Activated T-helper 17 cell treated with anti-CD3 and anti-CD28 coated beads, Interleukin-2, amount 50 U/mL, for 72 hours (primary cell): ENCODE measurements around the gene ACY1. TPM values are rescaled to one million over a fixed set of nuclear protein-coding genes. Genes with fewer than 3 reads are reported as not detected.
"Not testable (repeated sequence)": the region's sequence is repeated elsewhere in the genome, so short reads cannot be mapped to it uniquely, and the experiment has no call there.

Experiments used
- ATAC-seq: fragments of 150-1000 bp; cut with Tn5 transposase; replicated peaks from 2 replicates; pipeline ENCODE4 v1.10.0; 2021; ENCODE audit warnings: mild to moderate bottlenecking, moderate library complexity
- H3K27ac Mint-ChIP-seq: one replicate; pipeline ENCODE4 v1.8.0; 2022; ENCODE audit warnings: mixed read lengths
- H3K27me3 Mint-ChIP-seq: one replicate; pipeline ENCODE4 v1.8.0; 2022; ENCODE audit warnings: mixed read lengths
- H3K36me3 Mint-ChIP-seq: one replicate; pipeline ENCODE4 v1.8.0; 2022; ENCODE audit warnings: low read depth, mild to moderate bottlenecking, mixed read lengths
- H3K4me1 Mint-ChIP-seq: one replicate; pipeline ENCODE4 v1.8.0; 2022; ENCODE audit warnings: mixed read lengths
- H3K4me3 Mint-ChIP-seq: one replicate; pipeline ENCODE4 v1.8.0; 2022; ENCODE audit warnings: mild to moderate bottlenecking, mixed read lengths
- H3K9me3 Mint-ChIP-seq: one replicate; pipeline ENCODE4 v1.8.0; 2022; ENCODE audit warnings: mixed read lengths
- total RNA-seq, 2 donors: library from RNA; stranded (reverse); gene quantifications; one replicate each; pipeline ENCODE4 v1.2.3, GENCODE V29; 2022

Gene ACY1
- total RNA-seq, 2 donors from 2014 or later: 39.5 to 49.9 TPM

DNA sequence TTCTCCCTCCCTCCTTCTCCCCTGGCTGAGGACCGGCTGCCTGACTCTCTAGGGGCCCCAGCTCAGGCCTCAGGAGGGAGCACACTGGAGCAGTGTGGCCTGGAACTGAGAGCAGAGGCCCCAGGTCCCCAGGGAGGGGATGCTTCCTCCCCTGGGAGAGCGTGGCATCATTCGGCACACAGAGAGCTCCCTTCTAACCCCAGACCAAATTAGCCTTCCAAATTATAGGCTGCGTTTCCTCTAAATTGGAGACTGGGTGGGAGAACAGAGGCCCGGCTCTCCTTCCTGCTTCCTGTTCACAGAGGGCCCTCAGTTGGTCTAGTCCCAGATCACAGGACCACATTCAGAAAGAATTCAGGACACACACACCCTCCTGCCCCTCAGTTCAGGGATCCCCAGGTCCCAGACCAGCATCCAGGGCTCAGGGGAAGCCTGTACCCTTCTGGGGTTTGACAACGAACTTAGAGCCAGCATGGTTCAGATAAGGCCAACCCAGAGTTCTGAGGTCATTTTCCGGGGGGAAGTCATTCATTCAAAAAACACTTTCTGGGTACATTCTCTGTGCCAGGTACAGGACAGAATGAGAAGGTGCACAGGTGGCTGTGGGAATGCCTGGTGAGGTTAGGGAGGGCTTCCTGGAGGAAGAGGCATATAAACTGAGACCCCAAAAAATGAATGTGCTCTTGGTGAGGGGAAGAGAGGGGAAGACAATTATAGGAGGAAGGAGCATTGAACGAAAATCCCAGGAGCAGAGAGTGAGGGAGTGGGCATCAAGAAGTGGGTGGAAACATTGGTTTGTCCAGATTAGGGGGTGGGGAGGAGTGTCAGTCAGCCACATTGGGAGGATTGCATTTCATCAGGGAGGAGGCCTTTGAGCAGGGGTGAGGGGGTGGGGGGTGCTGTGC is 40.8 kb downstream of the ACY1 start:
- H3K4me3 Mint-ChIP-seq: no peak overlapping the region

DNA sequence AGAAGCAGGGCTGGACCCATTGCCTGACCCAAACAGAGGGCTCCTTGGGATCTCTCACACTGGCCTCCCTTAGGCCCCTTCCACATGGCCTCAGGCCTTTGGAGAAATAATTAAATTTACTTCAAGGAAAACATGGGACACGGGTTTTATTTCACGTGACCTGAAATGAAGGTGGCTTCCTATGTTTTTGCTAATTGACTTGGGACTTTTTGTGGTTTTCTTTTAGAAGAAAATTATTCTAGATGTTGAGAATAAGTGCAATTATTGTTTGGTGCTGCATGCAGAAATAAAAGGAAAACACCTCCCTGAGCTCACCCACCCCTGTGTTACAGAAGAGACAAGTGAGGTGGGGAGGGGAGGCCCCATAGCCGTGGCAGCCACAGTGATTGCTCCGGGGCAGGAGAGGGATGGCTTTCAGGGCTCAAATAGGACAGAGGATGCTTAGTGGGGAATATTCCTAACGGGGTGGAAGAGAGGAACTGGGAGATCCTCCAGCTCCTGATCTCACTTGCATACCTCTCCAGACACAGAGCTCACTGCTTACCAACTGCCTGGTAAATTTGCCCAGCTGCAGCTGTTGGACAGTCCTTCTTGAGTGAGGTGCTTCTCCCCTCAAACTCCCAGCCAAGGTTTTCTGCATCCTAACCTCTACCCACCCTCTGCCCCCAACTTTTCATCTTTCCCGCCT is 41.6 kb downstream of the ACY1 start:
- Mint-ChIP-seq H3K36me3 (no peaks in the 10 kb centered on the region), H3K4me1 (peaks cover 17% of the 10 kb centered on the region), H3K9me3 (no peaks in the 10 kb centered on the region), H3K4me3 (peak overlapping the region; percentile 15), H3K27me3 (no peaks in the 10 kb centered on the region), H3K27ac (peak overlapping the region; percentile 23)
- no peak for ATAC-seq

More for the DNA sequence above, 40.8 kb downstream of the ACY1 start:
- ATAC-seq: no peak
- no peaks in the 10 kb centered on the region for H3K27me3 Mint-ChIP-seq
- peaks cover 17% of the 10 kb centered on the region for H3K4me1 Mint-ChIP-seq
- H3K9me3 Mint-ChIP-seq: no peaks in the 10 kb centered on the region
- no peaks in the 10 kb centered on the region for H3K36me3 Mint-ChIP-seq
- H3K27ac Mint-ChIP-seq: peak overlapping the region; percentile 23

DNA sequence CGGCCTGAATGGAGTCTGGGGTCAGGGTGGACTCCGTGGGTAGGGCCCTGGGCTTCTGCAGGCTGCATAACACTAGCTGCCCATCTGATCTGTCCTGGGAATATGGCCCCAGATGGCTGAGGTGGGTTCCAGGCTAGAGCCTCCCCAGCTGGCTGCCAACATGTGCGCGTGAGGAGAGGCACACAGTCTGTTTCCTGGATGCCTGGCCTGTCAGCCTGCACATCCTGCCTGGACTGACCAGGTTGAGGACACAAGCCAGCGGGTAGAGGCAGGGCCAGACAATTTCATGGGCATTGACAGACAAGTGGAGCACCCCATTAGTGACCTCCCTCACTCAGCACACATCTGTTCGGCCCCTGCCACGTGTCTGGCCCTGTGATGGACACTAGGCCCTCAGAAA is 42.1 kb downstream of the ACY1 start:
- Mint-ChIP-seq H3K4me3 (no peak overlapping the region), H3K9me3 (no peaks in the 10 kb centered on the region), H3K27me3 (no peaks in the 10 kb centered on the region), H3K4me1 (peaks cover 17% of the 10 kb centered on the region), H3K27ac (peak overlapping the region; percentile 23), H3K36me3 (no peaks in the 10 kb centered on the region)
- ATAC-seq: no peak

DNA sequence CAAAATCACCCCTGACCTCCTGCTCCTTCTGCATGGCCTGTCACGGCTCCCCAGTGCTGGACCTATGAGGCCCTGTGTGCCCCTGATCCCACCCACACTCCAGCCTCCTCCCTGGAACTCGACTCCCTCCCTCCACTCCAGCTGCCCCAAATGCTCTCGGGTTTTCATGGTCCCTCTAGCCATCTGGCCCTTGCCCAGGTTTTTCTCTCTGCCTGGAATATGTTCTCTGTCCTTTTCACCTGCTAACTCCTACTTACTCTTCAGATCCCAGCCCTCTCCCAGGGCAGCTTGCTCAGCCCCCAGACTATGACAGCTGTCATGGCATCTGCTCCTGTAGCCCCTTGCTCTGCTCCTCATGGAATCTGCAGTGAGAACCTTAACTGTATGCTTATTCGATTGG is 42.7 kb downstream of the ACY1 start:
- peaks cover 17% of the 10 kb centered on the region for H3K4me1 Mint-ChIP-seq
- no peak for ATAC-seq
- H3K9me3 Mint-ChIP-seq: no peaks in the 10 kb centered on the region

DNA sequence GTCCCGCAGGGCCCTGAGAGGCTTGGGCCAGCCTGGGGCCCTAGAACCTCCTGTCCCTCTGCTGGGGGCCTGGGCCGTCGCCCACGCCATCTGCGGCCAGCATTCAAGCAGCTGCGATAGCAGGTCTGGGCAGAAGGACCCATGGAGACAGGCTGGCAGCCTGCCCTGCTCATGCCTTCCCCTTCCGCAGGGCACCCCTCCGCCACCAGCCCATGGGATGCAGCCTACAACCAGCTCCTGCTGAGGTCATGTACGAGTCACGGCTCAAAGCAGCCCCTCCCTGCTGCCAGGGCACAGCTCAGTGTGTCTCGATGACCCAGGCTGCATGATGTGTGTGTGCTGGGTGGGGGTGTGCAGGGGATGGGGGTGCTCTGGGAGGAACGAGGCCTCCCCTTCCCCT is 45.2 kb downstream of the ACY1 start:
- Mint-ChIP-seq H3K36me3 (no peaks in the 10 kb centered on the region), H3K4me3 (no peak overlapping the region), H3K4me1 (peaks cover 17% of the 10 kb centered on the region), H3K27me3 (no peaks in the 10 kb centered on the region), H3K9me3 (no peaks in the 10 kb centered on the region), H3K27ac (no peak overlapping the region)
- ATAC-seq: no peak

More for the DNA sequence above, 42.7 kb downstream of the ACY1 start:
- no peaks in the 10 kb centered on the region for H3K36me3 Mint-ChIP-seq
- no peak overlapping the region for H3K4me3 Mint-ChIP-seq
- H3K27ac Mint-ChIP-seq: peak overlapping the region; percentile 23
- H3K27me3 Mint-ChIP-seq: no peaks in the 10 kb centered on the region

DNA sequence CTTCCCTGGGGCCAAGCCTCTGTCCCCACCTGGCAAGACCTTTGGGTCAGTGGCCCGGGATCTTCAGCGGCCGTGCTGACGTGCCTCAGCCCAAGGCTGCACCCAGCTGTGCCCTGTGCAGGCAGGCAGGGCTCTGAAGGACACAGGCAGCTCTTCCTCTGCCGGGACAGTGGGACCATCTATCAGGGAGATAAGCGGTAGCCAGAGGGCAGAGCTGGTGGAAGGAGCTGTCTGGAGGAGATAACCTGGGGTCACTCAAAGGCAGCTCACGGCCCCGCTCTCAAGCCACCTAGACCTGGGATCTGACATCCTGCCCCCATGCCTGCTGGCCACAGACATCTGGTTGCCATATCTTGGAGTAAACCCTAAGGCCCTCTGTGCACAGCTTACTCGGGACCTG is 45.7 kb downstream of the ACY1 start:
- no peak overlapping the region for H3K4me3 Mint-ChIP-seq
- H3K36me3 Mint-ChIP-seq: no peaks in the 10 kb centered on the region
- H3K27ac Mint-ChIP-seq: no peak overlapping the region
- peaks cover 16% of the 10 kb centered on the region for H3K4me1 Mint-ChIP-seq
- H3K27me3 Mint-ChIP-seq: no peaks in the 10 kb centered on the region
- H3K9me3 Mint-ChIP-seq: no peaks in the 10 kb centered on the region
- ATAC-seq: no peak

DNA sequence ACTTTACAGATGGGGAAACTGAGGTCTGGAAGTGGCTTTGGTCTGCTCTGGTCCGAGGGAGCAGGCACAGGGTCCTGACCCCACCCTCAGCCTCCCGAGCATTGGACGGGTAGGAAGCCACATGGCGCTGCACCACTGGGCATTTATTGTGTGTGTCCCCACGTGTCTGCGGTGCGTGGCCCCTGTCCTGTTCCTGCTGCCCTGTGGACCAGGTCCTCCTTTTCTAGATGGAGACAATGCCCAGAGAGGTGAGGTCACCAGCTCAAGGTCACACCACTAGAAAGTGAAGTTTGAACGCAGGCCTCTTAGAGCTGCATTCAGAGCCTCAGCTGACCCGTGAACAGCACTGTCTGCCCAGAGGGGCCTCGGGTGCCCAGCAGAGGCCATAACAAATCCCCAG is 46.2 kb downstream of the ACY1 start:
- H3K4me1 Mint-ChIP-seq: peaks cover 11% of the 10 kb centered on the region
- no peaks in the 10 kb centered on the region for H3K9me3 Mint-ChIP-seq
- ATAC-seq: no peak
- H3K27me3 Mint-ChIP-seq: no peaks in the 10 kb centered on the region
- no peaks in the 10 kb centered on the region for H3K36me3 Mint-ChIP-seq
- H3K4me3 Mint-ChIP-seq: no peak overlapping the region
- no peak overlapping the region for H3K27ac Mint-ChIP-seq

DNA sequence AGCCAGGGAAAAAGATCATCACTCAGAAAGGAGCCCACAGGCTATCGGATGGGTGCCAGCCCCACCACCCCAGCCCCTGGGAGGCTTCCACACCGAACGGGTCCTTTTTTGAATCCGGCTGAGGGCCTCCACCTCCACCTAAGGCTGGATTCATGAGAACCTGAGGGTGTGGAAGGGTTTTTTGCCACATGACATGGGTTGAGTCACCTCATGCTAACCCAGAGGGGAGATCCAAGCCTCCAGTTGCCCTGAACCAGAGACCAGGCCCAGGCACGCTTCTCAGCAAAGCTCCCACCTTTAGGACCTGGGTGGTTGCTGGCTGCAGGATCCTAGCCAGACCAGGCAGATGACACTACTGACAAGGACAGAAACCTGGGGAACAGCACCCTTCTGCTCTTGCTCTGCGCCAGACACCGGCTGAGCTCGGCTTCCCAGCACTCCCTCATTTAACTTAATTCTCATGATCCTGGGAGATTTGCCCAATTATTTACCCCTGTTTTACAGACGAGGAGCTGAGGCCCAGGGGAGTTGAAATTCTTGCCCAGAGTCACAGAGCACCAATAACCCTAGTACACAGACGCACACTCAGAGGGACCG is 47.5 kb downstream of the ACY1 start:
- no peak for ATAC-seq

DNA sequence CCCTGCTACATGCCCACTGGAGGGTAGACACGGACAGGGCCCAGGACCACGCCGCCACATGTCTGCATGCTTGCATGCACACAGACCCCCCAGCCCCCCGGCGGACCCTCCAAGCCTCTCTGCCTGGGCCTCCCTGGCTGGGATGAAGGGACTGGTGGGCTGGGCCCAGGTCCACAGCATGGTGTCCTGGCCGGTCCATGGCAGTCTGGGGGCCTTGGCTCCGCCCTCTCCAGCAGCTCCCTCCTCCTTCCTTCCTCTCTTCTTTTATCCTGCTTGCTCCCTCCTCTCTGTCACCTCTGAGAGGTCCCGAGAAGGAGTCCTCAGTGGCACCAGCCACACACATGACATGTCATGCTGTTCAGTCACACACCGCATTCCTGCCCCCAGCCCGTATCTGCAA is 48.6 kb downstream of the ACY1 start:
- H3K27me3 Mint-ChIP-seq: no peaks in the 10 kb centered on the region
- H3K4me3 Mint-ChIP-seq: no peak overlapping the region
- no peaks in the 10 kb centered on the region for H3K9me3 Mint-ChIP-seq
- H3K27ac Mint-ChIP-seq: peak overlapping the region; percentile 61
- H3K36me3 Mint-ChIP-seq: no peaks in the 10 kb centered on the region
- no peaks in the 10 kb centered on the region for H3K4me1 Mint-ChIP-seq
- no peak for ATAC-seq

More for the DNA sequence above, 47.5 kb downstream of the ACY1 start:
- no peak overlapping the region for H3K4me3 Mint-ChIP-seq
- H3K27me3 Mint-ChIP-seq: no peaks in the 10 kb centered on the region
- H3K27ac Mint-ChIP-seq: no peak overlapping the region
- H3K4me1 Mint-ChIP-seq: no peaks in the 10 kb centered on the region
- no peaks in the 10 kb centered on the region for H3K9me3 Mint-ChIP-seq
- no peaks in the 10 kb centered on the region for H3K36me3 Mint-ChIP-seq

DNA sequence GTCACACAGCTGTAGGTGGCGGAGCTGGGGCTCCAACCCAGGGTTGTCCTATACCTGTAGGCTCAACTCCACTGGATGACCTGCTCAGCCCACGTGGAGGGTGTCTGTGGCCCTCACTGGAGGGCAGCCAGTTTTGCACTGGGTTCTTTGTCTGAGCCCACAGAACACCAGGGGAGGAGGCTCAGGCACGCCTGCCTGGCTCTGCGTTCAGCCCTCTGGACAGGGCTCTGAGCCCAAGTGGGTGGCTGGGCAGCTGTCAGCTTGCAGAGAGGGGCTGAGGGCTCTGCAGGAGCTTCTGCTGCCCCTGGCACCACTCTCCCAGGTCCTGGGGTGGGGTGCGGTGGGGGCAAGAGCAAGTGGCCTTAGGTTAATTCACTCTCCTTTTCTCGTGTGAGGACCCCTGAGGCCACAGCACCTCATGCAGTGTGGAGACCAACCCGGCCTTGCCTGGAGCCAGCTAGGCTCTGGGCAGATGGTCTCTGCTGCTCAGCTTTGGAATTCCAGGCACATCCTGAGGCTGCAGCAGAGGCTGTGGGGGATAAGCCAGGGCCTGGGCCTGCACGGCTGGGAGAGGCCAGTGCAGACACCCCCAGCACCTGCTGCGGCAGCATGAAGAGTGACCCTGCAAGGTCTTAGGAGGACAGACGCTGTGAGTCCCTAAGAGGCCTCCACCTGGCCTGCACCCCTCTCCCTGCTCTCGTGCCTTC is 49.5 kb downstream of the ACY1 start:
- no peak for ATAC-seq
- Mint-ChIP-seq H3K9me3 (no peaks in the 10 kb centered on the region), H3K27me3 (no peaks in the 10 kb centered on the region), H3K36me3 (no peaks in the 10 kb centered on the region), H3K4me3 (no peak overlapping the region), H3K27ac (no peak overlapping the region), H3K4me1 (no peaks in the 10 kb centered on the region)

DNA sequence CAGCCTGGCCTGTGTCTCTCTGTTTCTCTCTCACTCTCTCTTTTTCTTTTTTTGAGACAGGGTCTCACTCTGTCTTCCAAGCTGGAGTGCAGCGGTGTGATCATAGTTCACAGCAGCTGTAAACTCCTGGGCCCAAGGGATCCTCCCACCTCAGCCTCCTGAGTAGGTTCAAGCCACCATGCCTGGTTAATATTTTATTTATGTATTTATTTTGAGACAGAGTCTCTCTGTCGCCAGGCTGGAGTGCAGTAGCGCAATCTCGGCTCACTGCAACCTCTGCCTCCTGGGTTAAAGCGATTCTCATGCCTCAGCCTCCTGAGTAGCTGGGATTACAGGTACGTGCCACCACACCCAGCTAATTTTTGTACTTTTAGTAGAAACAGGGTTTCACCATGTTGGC is 50.4 kb downstream of the ACY1 start:
- ATAC-seq, H3K27me3 Mint-ChIP-seq, H3K4me1 Mint-ChIP-seq, H3K9me3 Mint-ChIP-seq, H3K27ac Mint-ChIP-seq, H3K36me3 Mint-ChIP-seq, H3K4me3 Mint-ChIP-seq: not testable (repeated sequence)

DNA sequence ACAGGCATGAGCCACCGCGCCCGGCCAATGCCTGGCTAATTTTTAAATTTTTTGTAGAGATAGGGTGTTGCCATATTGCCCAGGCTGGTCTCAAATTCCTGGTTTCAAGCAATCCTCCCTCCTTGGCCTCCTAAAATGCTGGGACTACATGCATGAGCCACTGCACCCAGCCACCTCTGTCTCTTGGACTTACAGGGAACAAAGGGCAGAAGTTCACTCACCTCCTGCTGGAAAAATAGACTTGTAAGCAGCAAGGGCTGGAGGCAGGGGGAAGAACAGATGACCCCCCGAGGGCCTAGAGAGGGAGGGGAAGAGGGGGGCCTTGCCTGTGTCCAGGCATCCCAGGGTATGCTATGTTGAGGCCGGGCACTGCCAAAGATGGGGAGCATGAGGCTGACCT is 50.9 kb downstream of the ACY1 start:
- H3K4me1 Mint-ChIP-seq: no peaks in the 10 kb centered on the region
- H3K27ac Mint-ChIP-seq: no peak overlapping the region
- H3K27me3 Mint-ChIP-seq: no peaks in the 10 kb centered on the region
- H3K4me3 Mint-ChIP-seq: no peak overlapping the region
- ATAC-seq: no peak
- no peaks in the 10 kb centered on the region for H3K9me3 Mint-ChIP-seq
- H3K36me3 Mint-ChIP-seq: no peaks in the 10 kb centered on the region

DNA sequence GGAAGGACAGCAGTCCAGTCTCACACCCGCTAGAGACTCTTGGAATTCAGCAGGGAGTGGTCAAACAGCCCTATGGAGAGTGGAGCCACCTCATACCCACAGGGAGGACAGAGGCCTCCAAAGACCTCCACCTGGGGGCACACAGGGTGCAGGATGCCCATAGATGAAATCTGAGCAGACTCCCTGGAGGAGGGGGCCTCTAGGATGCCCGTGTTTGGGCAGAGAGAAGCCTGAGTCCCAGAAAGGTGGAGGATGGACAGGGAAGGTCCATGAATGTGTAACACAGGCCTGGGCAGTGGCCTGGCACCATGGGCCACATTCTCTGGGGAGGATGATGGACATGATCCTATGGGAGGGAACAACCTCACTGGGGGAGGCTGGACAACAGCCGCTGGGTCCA is 51.3 kb downstream of the ACY1 start:
- Mint-ChIP-seq H3K4me3 (no peak overlapping the region), H3K9me3 (no peaks in the 10 kb centered on the region), H3K27ac (no peak overlapping the region), H3K4me1 (no peaks in the 10 kb centered on the region), H3K27me3 (no peaks in the 10 kb centered on the region), H3K36me3 (no peaks in the 10 kb centered on the region)
- ATAC-seq: no peak

DNA sequence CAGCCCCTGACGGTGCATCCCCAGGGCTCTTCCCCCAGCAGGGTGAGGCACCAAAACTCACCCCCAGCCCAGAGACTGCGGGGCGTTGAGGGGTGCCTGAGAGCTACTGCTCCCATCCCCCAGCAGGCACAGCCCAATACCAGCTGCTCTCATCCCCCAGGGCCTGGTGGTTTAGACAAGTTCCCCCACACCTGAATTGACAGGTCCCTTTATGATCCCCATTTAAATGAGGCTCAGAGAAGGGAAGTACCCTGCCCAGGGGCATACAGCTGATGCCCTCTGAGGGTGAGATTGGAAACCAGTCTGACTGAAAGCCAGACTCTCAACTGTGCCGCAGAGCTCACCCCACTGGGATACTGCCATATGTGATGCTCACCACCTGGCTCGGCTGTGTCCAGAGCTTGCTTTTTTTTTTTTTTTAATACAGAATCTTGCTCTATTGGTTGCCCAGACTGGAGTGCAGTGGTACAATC is 52.9 kb downstream of the ACY1 start:
- ATAC-seq: peak; percentile 53
- Mint-ChIP-seq H3K9me3 (no peaks in the 10 kb centered on the region), H3K4me3 (no peak overlapping the region)

More for the DNA sequence above, 52.9 kb downstream of the ACY1 start:
- peak overlapping the region; percentile 36 for H3K27ac Mint-ChIP-seq
- no peaks in the 10 kb centered on the region for H3K27me3 Mint-ChIP-seq
- H3K4me1 Mint-ChIP-seq: no peaks in the 10 kb centered on the region
- H3K36me3 Mint-ChIP-seq: no peaks in the 10 kb centered on the region
